DOHH2 (cell line): ENCODE data around the gene PRELP.

Experiments
- H3F3A ChIP-seq: fragments of 200-600 bp; sonication (generic), shearing (Covaris generic); 2 replicates; pipeline ENCODE4 v1.6.0; 2016; ENCODE audit warnings: antibody characterized with exemption, mild to moderate bottlenecking; ENCODE audit not compliant: control insufficient read depth, insufficient read depth
- H3K27ac ChIP-seq: fragments of 200-600 bp; sonication (generic); 2 replicates; pipeline ENCODE4 v1.5.1; 2014; ENCODE audit warnings: low read depth, mild to moderate bottlenecking, low read length, moderate library complexity
- H3K27me3 ChIP-seq: fragments of 200-600 bp; sonication (generic); 2 replicates; pipeline ENCODE4 v1.6.1; 2014; ENCODE audit warnings: mild to moderate bottlenecking, low read length, mixed read lengths; ENCODE audit not compliant: control insufficient read depth
- H3K36me3 ChIP-seq: fragments of 200-600 bp; sonication (generic); 2 replicates; pipeline ENCODE4 v1.6.1; 2014; ENCODE audit warnings: mild to moderate bottlenecking, low read length, moderate library complexity, mixed read lengths; ENCODE audit not compliant: control insufficient read depth
- H3K4me1 ChIP-seq: fragments of 200-600 bp; sonication (generic); 2 replicates; pipeline ENCODE4 v1.6.1; 2014; ENCODE audit warnings: mild to moderate bottlenecking, low read length, mixed read lengths; ENCODE audit not compliant: control insufficient read depth
- H3K4me2 ChIP-seq: fragments of 200-600 bp; sonication (generic); 2 replicates; pipeline ENCODE4 v1.6.0; 2014; ENCODE audit warnings: mild to moderate bottlenecking, low read length, moderate library complexity
- H3K4me3 ChIP-seq: fragments of 200-600 bp; sonication (generic); 2 replicates; pipeline ENCODE4 v1.5.1; 2014; ENCODE audit warnings: mild to moderate bottlenecking, low read length, mixed read lengths
- H3K79me2 ChIP-seq: fragments of 200-600 bp; sonication (generic); 2 replicates; pipeline ENCODE4 v1.6.1; 2014; ENCODE audit warnings: mild to moderate bottlenecking, low read length, mixed read lengths; ENCODE audit not compliant: control insufficient read depth
- H3K9me2 ChIP-seq: fragments of 200-600 bp; sonication (generic); replicated peaks from 2 replicates; pipeline ENCODE4 v1.6.1; 2014; ENCODE audit warnings: mild to moderate bottlenecking, low read length, mixed read lengths; ENCODE audit not compliant: control insufficient read depth
- H3K9me3 ChIP-seq: fragments of 200-600 bp; sonication (generic); 2 replicates; pipeline ENCODE4 v1.6.1; 2014; ENCODE audit warnings: antibody characterized with exemption, low read length, mixed read lengths; ENCODE audit not compliant: control insufficient read depth, insufficient read depth
- H4K20me1 ChIP-seq: fragments of 200-600 bp; sonication (generic); 2 replicates; pipeline ENCODE4 v1.6.0; 2014; ENCODE audit warnings: low read depth, mild to moderate bottlenecking, antibody characterized with exemption, low read length, moderate library complexity; ENCODE audit not compliant: control insufficient read depth, insufficient read depth
- CTCF ChIP-seq: fragments of 200-600 bp; sonication (generic); IDR thresholded peaks from one replicate; pipeline ENCODE4 v1.5.1; 2014; ENCODE audit warnings: antibody characterized with exemption, mild to moderate bottlenecking, low read depth, low read length; ENCODE audit not compliant: poor library complexity, severe bottlenecking
- EZH2phosphoT487 ChIP-seq: fragments of 200-600 bp; sonication (generic); IDR thresholded peaks from 2 replicates; pipeline ENCODE4 v1.6.1; 2017; ENCODE audit warnings: borderline replicate concordance, mild to moderate bottlenecking, antibody characterized with exemption, low read length, moderate library complexity, mixed read lengths

The PRELP gene

GRCh38 chr1:203478231-203478630, 2.6 kb downstream of the PRELP start:
- peaks cover 36% of the 10 kb centered on the region for H3K27me3 ChIP-seq
- no peak overlapping the region for H3K4me2 ChIP-seq
- no peaks in the 10 kb centered on the region for H4K20me1 ChIP-seq
- no peaks in the 10 kb centered on the region for H3K36me3 ChIP-seq
- H3K79me2 ChIP-seq: no peaks in the 10 kb centered on the region
- peaks cover 12% of the 10 kb centered on the region for H3K4me1 ChIP-seq
- H3F3A ChIP-seq: no peaks in the 10 kb centered on the region; the same call in 1 of the 2 replicates
- H3K9me3 ChIP-seq: no peaks in the 10 kb centered on the region
- H3K9me2 ChIP-seq: no peaks in the 10 kb centered on the region
- no peak for TF ChIP-seq CTCF
- TF ChIP-seq EZH2phosphoT487: no peak
- H3K4me3 ChIP-seq: no peak overlapping the region
- H3K27ac ChIP-seq: no peak overlapping the region

DNA sequence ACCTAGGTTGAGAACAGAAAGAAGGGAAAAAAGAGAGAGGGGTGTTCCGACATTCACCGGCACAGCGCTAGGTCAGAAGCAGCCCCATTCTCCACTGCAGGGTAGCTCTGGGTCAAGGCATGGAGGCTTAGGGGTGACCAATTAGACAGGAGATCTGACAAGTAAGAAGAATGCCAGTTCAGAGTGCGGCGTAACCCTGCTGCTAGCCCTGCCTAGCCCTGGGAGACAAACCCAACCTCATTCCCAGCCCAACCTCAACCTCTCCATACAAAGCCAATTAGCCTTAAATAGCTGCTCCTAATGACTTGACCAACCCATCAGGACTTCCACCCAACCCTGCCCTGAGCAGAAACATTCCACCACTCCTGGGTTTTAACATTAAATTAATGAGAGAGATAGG, 3.4 kb downstream of the PRELP start:
- Histone ChIP-seq H3K9me2 (no peaks in the 10 kb centered on the region), H3F3A (no peaks in the 10 kb centered on the region; the same call in 1 of the 2 replicates), H3K79me2 (no peaks in the 10 kb centered on the region), H4K20me1 (no peaks in the 10 kb centered on the region), H3K9me3 (no peaks in the 10 kb centered on the region), H3K4me3 (no peak overlapping the region), H3K27ac (no peak overlapping the region), H3K4me2 (no peak overlapping the region), H3K27me3 (peaks cover 33% of the 10 kb centered on the region), H3K36me3 (no peaks in the 10 kb centered on the region), H3K4me1 (peaks cover 12% of the 10 kb centered on the region)
- TF ChIP-seq CTCF (no peak), EZH2phosphoT487 (no peak)

GRCh38 chr1:203479646-203480045, 4.0 kb downstream of the PRELP start:
- TF ChIP-seq CTCF (no peak), EZH2phosphoT487 (no peak)
- Histone ChIP-seq H4K20me1 (no peaks in the 10 kb centered on the region), H3K9me3 (no peaks in the 10 kb centered on the region), H3K36me3 (no peaks in the 10 kb centered on the region), H3K79me2 (no peaks in the 10 kb centered on the region), H3F3A (no peaks in the 10 kb centered on the region; the same call in 1 of the 2 replicates), H3K27ac (no peak overlapping the region), H3K27me3 (peaks cover 32% of the 10 kb centered on the region), H3K4me3 (no peak overlapping the region), H3K9me2 (no peaks in the 10 kb centered on the region), H3K4me1 (peaks cover 12% of the 10 kb centered on the region), H3K4me2 (no peak overlapping the region)
